Keratinocyte (primary cell): ENCODE data around the gene MTRR. TPM values are rescaled to one million over a fixed set of nuclear protein-coding genes. Genes with fewer than 3 reads are reported as not detected.
"Not testable (repeated sequence)": the region's sequence is repeated elsewhere in the genome, so short reads cannot be mapped to it uniquely, and the experiment has no call there.

Experiments used
- DNase-seq: peaks from one replicate; pipeline ENCODE4 v3.0.0-alpha.2; 2011; ENCODE audit warnings: low read depth, missing footprints, low spot score
- FAIRE-seq: peaks from 2 replicates; lab custom pipeline; 2011; peaks lifted over from hg19 to GRCh38; lab: Jason Lieb, UNC
- H2AFZ ChIP-seq: 2 replicates; pipeline ENCODE4 v1.6.0; 2012; ENCODE audit warnings: low read length, control low read depth, inconsistent platforms; ENCODE audit not compliant: control insufficient read depth
- H3K27ac ChIP-seq: 2 replicates; pipeline ENCODE4 v1.5.1; 2011; ENCODE audit warnings: low read length; ENCODE audit not compliant: control insufficient read depth, insufficient read depth
- H3K27me3 ChIP-seq: 3 replicates; pipeline ENCODE4 v1.6.0; 2011; ENCODE audit warnings: low read length; ENCODE audit not compliant: control insufficient read depth, insufficient read depth; ENCODE audit errors: extremely low read depth
- H3K36me3 ChIP-seq, 2 experiments: 2 replicates in 1 of 2; 3 replicates in 1 of 2; pipeline ENCODE4 v1.5.1; 2011; ENCODE audit warnings: low read length in 2 of 2, mild to moderate bottlenecking in 1 of 2; ENCODE audit not compliant: control insufficient read depth in 2 of 2, insufficient read depth in 2 of 2; ENCODE audit errors: extremely low read depth in 1 of 2
- H3K4me1 ChIP-seq: 3 replicates; pipeline ENCODE4 v1.5.1; 2011; ENCODE audit warnings: low read length; ENCODE audit not compliant: control insufficient read depth, insufficient read depth; ENCODE audit errors: extremely low read depth
- H3K4me2 ChIP-seq: 3 replicates; pipeline ENCODE4 v1.6.0; 2011; ENCODE audit warnings: low read depth, low read length; ENCODE audit not compliant: control insufficient read depth, insufficient read depth; ENCODE audit errors: extremely low read depth
- H3K4me3 ChIP-seq, 3 experiments: fragments of 200-600 bp in 1 of 3; sonication (generic) in 1 of 3; 2 replicates in 2 of 3; 3 replicates in 1 of 3; pipeline ENCODE4 v1.5.1; 2011 to 2016; ENCODE audit warnings: low read length in 3 of 3, mild to moderate bottlenecking in 3 of 3, control low read depth in 2 of 3, inconsistent platforms in 1 of 3, low read depth in 1 of 3, mixed read lengths in 1 of 3, mixed run types in 1 of 3, moderate library complexity in 1 of 3; ENCODE audit not compliant: control insufficient read depth in 2 of 3, insufficient read depth in 2 of 3; ENCODE audit errors: extremely low read depth in 1 of 3
- H3K79me2 ChIP-seq: 2 replicates; pipeline ENCODE4 v1.6.0; 2012; ENCODE audit warnings: low read length; ENCODE audit not compliant: control insufficient read depth, insufficient read depth
- H3K9ac ChIP-seq: 3 replicates; pipeline ENCODE4 v1.6.0; 2011; ENCODE audit warnings: low read length; ENCODE audit not compliant: control insufficient read depth, insufficient read depth; ENCODE audit errors: extremely low read depth
- H3K9me1 ChIP-seq: 3 replicates; pipeline ENCODE4 v1.6.0; 2011; ENCODE audit warnings: low read length; ENCODE audit not compliant: control insufficient read depth, insufficient read depth; ENCODE audit errors: extremely low read depth
- H3K9me3 ChIP-seq: 2 replicates; pipeline ENCODE4 v1.5.1; 2012; ENCODE audit warnings: low read depth, low read length; ENCODE audit not compliant: control insufficient read depth
- H4K20me1 ChIP-seq: 3 replicates; pipeline ENCODE4 v1.6.0; 2011; ENCODE audit warnings: low read length; ENCODE audit not compliant: control insufficient read depth, insufficient read depth; ENCODE audit errors: extremely low read depth
- EZH2 ChIP-seq: IDR thresholded peaks from one replicate; pipeline ENCODE4 v1.6.1; 2012; ENCODE audit warnings: inconsistent platforms, mild to moderate bottlenecking, low read length, moderate library complexity
- dilution Hi-C: fragments of 300-500 bp; cut with MboI; formaldehyde crosslinking; loops from one replicate; pipeline ENCODE4 v1.7.0; 2020; ENCODE audit warnings: low sequenced_read_pairs; ENCODE audit not compliant: extremely low pct_ligation_motif_present
- polyA plus RNA-seq, 5 experiments: library from polyadenylated mRNA; depleted of rRNA in 3 of 5; stranded (reverse) in 3 of 5; stranded (forward) in 1 of 5; unstranded in 1 of 5; fragments of >200 nt; gene quantifications; 1 replicate in 1 of 5; 2 replicates in 3 of 5; 3 replicates in 1 of 5; pipeline versions ENCODE4 v1.2.1 to v1.2.3, GENCODE V29; 2011 to 2012; ENCODE audit warnings: missing spikeins in 2 of 5, low read depth in 1 of 5, low replicate concordance in 1 of 5
- TF ChIP-seq, protein P1 (sequence below), 3 experiments: IDR thresholded peaks in 1 of 3; conservative IDR thresholded peaks in 1 of 3; optimal IDR thresholded peaks in 1 of 3; 2 replicates in 2 of 3; 3 replicates in 1 of 3; pipeline versions ENCODE3 to v1.5.1; 2011; ENCODE audit warnings: low read length in 3 of 3, mild to moderate bottlenecking in 3 of 3, moderate library complexity in 2 of 3, control low read depth in 1 of 3, inconsistent platforms in 1 of 3; ENCODE audit not compliant: insufficient read depth in 2 of 3; ENCODE audit errors: extremely low read depth in 1 of 3

Gene MTRR
- polyA plus RNA-seq, 1 donor (not counting 4 experiments of a cell fraction or from before 2014, with no cell fraction given), result 45.5 TPM

DNA sequence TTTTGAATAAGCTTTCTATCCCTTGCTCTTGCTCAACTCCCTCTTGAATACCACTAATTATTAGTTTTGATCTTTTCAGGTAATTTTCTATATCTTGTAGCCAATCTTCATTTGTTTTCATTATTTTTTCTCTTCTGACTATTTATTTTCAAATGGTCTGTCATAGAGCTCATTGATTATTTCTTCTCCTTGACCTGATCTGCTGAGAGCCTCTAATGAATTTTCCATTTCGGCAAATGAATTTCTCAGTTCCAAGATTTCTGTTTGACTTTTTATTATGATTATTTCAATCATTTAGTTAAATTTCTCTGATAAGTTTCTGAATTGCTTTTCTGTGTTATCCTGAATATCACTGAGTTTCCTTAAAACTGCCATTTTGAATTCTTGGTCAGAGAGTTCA is 39.4 kb downstream of the MTRR start:
- H3K36me3 ChIP-seq, result peaks cover 0 to 10% of the 10 kb centered on the region in 2 experiments
- H3K4me2 ChIP-seq, result no peak overlapping the region
- FAIRE-seq (no peak), DNase-seq (no peak)
- no peaks in the 10 kb centered on the region for H4K20me1 ChIP-seq
- no peaks in the 10 kb centered on the region for H3K9me3 ChIP-seq
- no peaks in the 10 kb centered on the region for H3K9me1 ChIP-seq
- H2AFZ ChIP-seq, result no peak overlapping the region
- H3K4me3 ChIP-seq, result no peak overlapping the region
- dilution Hi-C loops, result no loop called here
- TF ChIP-seq EZH2, result no peak
- TF ChIP-seq, protein P1, sequence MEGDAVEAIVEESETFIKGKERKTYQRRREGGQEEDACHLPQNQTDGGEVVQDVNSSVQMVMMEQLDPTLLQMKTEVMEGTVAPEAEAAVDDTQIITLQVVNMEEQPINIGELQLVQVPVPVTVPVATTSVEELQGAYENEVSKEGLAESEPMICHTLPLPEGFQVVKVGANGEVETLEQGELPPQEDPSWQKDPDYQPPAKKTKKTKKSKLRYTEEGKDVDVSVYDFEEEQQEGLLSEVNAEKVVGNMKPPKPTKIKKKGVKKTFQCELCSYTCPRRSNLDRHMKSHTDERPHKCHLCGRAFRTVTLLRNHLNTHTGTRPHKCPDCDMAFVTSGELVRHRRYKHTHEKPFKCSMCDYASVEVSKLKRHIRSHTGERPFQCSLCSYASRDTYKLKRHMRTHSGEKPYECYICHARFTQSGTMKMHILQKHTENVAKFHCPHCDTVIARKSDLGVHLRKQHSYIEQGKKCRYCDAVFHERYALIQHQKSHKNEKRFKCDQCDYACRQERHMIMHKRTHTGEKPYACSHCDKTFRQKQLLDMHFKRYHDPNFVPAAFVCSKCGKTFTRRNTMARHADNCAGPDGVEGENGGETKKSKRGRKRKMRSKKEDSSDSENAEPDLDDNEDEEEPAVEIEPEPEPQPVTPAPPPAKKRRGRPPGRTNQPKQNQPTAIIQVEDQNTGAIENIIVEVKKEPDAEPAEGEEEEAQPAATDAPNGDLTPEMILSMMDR (optimal IDR thresholded peaks at IDR 0.05 in 1 of 3, IDR thresholded peaks at IDR 0.05 in 1 of 3, conservative IDR thresholded peaks at IDR 0.05 in 1 of 3; ENCODE audit: extremely low read depth in 1 of 3, insufficient read depth in 2 of 3, low read length in 3 of 3), result no peak
- no peak overlapping the region for H3K27ac ChIP-seq
- no peaks in the 10 kb centered on the region for H3K79me2 ChIP-seq
- no peak overlapping the region for H3K9ac ChIP-seq
- H3K27me3 ChIP-seq, result no peaks in the 10 kb centered on the region
- peaks cover 8% of the 10 kb centered on the region for H3K4me1 ChIP-seq

DNA sequence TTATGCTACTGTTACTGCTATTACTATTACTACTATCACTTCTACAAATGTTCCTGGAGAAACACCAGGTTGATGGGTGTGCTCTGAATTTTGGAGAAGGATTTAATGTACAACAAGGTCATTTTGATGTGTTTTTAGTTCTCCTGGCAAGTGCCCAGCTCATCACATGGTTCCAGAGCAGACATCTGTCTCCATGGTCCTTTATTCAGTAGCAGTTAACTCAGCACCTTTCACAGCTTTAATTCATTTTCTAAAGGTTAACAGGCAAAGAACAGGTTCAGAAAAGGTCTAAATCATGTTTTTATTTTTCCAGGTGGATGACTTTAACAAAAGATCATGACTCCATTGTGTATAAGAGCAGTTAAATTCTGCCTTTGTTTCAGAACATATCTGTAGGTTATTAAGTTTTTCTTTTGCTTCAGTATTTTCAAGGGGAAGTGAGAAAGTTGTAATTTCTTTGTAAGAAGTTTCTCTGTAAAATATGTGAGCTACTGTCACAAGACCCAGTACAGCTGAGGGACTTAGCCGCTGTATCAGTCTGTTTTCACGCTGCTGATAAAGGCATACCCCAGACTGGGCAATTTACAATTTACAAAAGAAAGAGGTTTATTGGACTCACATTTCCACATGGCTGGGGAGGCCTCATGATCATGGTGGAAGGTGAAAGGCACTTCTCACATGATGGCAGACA is 41.9 kb downstream of the MTRR start:
- H3K27me3 ChIP-seq, result no peaks in the 10 kb centered on the region
- FAIRE-seq, result no peak
- no peak overlapping the region for H3K4me3 ChIP-seq
- no peak overlapping the region for H3K4me2 ChIP-seq
- TF ChIP-seq EZH2, result no peak
- TF ChIP-seq, protein P1 (optimal IDR thresholded peaks at IDR 0.05 in 1 of 3, IDR thresholded peaks at IDR 0.05 in 1 of 3, conservative IDR thresholded peaks at IDR 0.05 in 1 of 3; ENCODE audit: extremely low read depth in 1 of 3, insufficient read depth in 2 of 3, low read length in 3 of 3), result no peak
- no peak for DNase-seq
- H3K4me1 ChIP-seq, result no peaks in the 10 kb centered on the region
- H3K9me1 ChIP-seq, result no peaks in the 10 kb centered on the region
- dilution Hi-C loops, result no loop called here
- H3K79me2 ChIP-seq, result no peaks in the 10 kb centered on the region
- H3K9me3 ChIP-seq, result no peaks in the 10 kb centered on the region
- H3K27ac ChIP-seq, result no peak overlapping the region
- peaks cover 0 to 5% of the 10 kb centered on the region in 2 experiments for H3K36me3 ChIP-seq
- no peaks in the 10 kb centered on the region for H4K20me1 ChIP-seq
- no peak overlapping the region for H3K9ac ChIP-seq
- no peak overlapping the region for H2AFZ ChIP-seq

DNA sequence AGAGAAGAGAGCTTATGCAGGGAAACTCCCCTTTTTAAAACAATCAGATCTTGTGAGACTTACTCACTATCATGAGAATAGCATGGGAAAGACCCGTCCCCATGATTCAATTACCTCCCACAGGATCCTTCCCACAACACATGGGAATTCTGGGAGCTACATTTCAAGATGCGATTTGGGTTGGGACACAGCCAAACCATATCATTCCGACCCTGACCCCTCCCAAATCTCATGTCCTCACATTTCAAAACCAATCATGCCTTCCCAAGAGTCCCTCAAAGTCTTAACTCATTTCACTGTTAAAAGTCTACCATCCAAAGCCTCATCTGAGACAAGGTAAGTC is 42.5 kb downstream of the MTRR start:
- dilution Hi-C loops, H3K27me3 ChIP-seq, H3K9me3 ChIP-seq, H3K36me3 ChIP-seq, H3K9ac ChIP-seq, H3K79me2 ChIP-seq, H3K4me1 ChIP-seq, H4K20me1 ChIP-seq, H3K9me1 ChIP-seq, H3K4me2 ChIP-seq, H3K4me3 ChIP-seq, H2AFZ ChIP-seq, H3K27ac ChIP-seq, DNase-seq, FAIRE-seq: not testable (repeated sequence)
